HG03196 (cell line): Measurements from ENCODE around the gene SGCA.

Source experiments
- ATAC-seq: cut with Tn5 transposase; IDR thresholded peaks from one replicate; pipeline ENCODE4 v1.9.1; 2021; ENCODE audit not compliant: unreplicated experiment

Gene SGCA

GRCh38 chr17:50149091-50149416 is 16.8 kb upstream of the SGCA start:
- ATAC-seq: no peak

GRCh38 chr17:50149417-50150353 is 16.1 kb upstream of the SGCA start:
- ATAC-seq: no peak

- ATAC-seq: no peak
Observed at GRCh38 chr17:50150354-50151040, 15.3 kb upstream of the SGCA start, which contains the start of gene PPP1R9B. Gene PPP1R9B (minus strand): TSS chr17:50150677. CDS start chr17:50150513, 164 bp downstream.

- peak; percentile 40 for ATAC-seq
Observed at GRCh38 chr17:50151041-50151936, 14.5 kb upstream of the SGCA start.

GRCh38 chr17:50151937-50152547 is 13.8 kb upstream of the SGCA start:
- peak; percentile 26 for ATAC-seq

GRCh38 chr17:50152736-50153135 is 13.1 kb upstream of the SGCA start:
- ATAC-seq: no peak

GRCh38 chr17:50153650-50154575 is 11.9 kb upstream of the SGCA start:
- ATAC-seq: no peak

GRCh38 chr17:50154604-50155003 is 11.2 kb upstream of the SGCA start:
- ATAC-seq: no peak

- no peak for ATAC-seq
Observed at GRCh38 chr17:50155115-50155819, 10.5 kb upstream of the SGCA start.

- no peak for ATAC-seq
Observed at GRCh38 chr17:50157891-50158290, 7.9 kb upstream of the SGCA start.

GRCh38 chr17:50161023-50161910 is 4.5 kb upstream of the SGCA start:
- ATAC-seq: peak; percentile 73

- ATAC-seq: no peak
Observed at GRCh38 chr17:50161911-50162288, 3.9 kb upstream of the SGCA start.

GRCh38 chr17:50162466-50163254 is 3.1 kb upstream of the SGCA start:
- ATAC-seq: no peak

- no peak for ATAC-seq
Observed at GRCh38 chr17:50163843-50164696, 1.7 kb upstream of the SGCA start.

GRCh38 chr17:50164697-50164988 is 1.2 kb upstream of the SGCA start:
- no peak for ATAC-seq

GRCh38 chr17:50165066-50165465 is 739 bp upstream of the SGCA start:
- ATAC-seq: no peak

- ATAC-seq: no peak
Observed at GRCh38 chr17:50165466-50165865, 339 bp upstream of the SGCA start.
